ENCODE data around the gene DVL2.
A peak's percentile ranks its signal among the peaks of the same experiment; 100 is the strongest.
"Not testable (repeated sequence)": the region's sequence is repeated elsewhere in the genome, so short reads cannot be mapped to it uniquely, and the experiment has no call there.

The DVL2 gene

DNA sequence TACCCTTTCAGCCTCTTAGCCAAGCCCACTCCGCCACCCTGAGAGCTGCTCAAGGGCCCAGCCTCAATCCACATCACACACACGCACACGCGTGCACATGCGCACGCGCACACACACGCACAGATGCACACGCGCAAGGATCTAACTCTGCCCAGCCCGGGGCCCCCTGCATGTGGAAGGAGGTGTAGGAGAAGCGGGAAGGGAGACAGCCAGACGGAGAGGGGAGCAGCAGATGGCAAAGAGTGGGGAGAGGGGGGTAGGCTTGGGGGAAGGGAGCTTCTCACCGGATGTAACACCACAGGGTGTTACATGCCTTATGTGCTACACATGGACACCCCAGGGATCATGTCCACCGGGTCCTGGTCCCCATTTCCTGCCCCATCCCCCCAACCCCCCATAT lies 30.0 kb downstream of the DVL2 start:
- DNase-seq = peak in 2 of 51 donors; percentile 52 to 53

DNA sequence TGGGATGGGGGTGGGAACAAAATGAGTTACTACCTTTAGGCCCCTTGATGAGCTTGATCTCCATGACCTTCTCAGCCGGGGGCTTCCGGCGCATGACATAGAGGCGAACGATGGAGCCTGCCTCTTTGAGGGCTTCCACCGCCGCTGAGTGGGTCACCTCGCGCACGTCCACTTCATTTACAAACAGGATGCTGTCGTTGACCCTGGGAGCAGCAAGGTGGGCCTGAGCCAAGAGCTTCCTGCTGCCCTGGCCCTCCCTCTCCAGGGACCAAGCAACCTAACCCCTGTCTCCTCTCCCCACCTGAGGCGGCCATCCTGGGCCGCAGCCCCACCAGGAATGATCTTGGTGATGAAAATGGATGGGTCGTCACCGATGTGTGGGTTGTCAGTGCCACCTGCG lies 30.9 kb downstream of the DVL2 start:
- DNase-seq = no peak

DNA sequence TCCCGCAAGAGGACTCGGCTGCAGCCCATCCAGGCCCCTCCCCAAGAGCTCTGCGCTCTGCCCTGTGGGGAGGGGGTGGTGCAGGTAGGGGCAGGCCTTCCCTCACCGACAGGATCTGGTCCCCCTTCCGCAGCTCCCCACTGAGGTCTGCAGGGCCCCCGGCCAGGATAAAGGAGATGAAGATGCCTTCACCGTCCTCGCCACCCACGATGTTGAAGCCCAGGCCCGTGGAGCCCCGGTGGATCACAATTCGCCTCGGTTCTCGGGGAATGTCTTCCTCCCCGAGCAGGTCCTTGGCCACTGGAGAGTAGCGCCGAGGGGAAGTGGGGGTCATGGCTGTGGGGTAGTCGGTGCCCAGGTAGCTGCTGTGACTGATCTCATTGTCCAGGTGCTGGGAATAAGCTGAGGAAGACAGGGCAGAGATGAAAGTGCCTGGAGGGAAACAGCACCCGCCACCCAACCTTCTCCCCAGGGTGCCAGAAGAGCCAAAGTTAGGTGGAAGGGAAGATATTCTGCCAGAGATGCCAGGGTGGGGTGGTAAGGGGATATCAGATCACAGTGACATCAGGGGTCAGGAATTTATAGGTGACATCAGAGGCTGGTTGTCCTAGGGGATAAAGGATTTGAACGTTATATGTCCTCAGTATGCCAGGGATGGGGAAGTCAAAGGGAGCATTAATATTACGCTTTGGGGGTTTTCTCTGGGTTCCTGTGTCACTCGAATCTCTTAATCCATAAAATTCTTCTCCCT lies 37.5 kb downstream of the DVL2 start:
- no peak for DNase-seq

DNA sequence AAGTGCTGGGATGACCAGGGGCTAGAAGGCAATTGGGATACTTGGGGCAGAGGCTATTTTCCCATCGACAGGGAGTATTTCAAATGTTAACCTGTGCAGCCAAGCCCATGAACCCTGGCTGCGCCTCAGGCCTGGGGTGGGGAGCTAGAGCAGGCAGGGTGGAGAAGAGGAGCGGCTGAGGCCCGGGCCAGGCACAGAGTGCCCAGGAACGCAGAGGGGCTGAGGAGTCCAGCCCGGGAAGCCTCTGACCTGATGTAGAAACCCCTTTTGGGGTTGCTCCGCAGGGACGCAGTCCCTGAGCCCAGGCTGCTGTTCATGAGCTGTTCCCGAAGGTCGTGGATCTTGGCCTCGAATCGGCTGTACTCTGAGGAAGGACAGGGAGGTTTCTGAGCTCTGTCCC lies 38.3 kb downstream of the DVL2 start:
- DNase-seq = no peak

DNA sequence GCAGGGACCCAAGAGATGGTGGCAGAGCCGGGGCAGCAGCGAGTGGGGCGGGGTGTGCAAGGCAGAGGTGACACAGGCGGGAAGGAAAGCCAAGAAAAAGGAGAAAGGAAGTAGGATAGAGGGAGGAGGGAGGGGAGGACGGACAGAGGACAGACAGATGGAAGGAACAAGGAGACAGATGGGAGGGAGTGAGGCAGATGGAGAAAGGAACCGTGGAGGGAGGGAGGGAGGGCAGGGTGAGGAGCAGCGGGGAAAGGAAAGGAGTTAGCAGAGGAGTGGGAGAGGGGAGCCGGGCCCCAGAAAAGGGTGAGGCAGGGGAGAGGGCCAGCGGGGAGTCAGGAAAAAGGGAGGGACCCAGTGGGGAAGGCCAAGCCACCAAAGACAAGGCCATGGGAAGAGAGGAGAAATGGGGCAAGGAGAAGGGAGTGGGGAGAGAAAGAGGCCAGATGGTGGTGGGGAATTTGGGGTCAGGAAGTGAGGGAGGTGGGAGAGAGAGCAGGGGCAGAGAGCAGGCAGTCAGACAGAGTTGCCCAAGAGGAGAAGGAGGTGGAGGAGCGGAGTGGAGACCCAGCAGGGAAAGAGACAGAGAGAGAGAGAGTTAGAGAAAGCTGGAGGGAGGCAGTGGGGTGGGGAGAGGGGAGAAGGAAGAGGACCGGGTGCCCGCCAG lies 41.9 kb downstream of the DVL2 start:
- DNase-seq = no peak

DNA sequence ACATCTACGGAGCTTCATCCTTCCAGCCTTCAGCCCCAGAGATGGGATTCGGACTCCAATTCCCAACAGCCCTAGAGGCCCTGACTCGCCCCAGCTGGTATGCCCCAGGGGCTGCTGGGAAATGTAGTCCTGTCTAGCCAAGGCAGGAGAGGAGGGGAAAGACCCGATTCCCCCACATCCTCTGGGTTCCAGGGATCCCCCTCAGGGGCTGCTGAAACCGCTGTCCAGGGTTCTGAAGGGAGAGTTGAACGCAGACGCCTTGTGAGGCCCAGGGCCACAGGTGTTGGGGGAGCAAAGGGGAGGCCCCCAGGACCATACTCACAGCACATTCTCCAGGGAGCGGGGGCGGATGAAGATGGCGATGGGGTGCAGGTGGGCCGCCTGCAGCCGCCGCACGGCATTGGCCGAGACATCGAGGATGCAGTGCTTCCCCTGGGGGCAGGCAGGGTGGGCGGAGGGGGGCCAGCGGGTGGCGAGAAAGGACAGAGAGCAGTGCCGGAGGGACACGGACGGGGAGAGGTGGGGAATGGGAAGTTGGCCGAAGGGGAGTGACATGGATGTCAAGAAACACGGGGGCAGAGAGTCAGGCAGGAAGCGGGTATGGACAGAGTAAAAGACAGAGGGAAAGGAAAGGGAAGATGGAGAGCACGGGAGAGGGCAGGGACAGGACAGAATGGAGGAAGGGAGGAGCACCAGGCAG lies 42.6 kb downstream of the DVL2 start:
- peak in 26 of 51 donors; percentile 3 to 61 (median 20) for DNase-seq

DNA sequence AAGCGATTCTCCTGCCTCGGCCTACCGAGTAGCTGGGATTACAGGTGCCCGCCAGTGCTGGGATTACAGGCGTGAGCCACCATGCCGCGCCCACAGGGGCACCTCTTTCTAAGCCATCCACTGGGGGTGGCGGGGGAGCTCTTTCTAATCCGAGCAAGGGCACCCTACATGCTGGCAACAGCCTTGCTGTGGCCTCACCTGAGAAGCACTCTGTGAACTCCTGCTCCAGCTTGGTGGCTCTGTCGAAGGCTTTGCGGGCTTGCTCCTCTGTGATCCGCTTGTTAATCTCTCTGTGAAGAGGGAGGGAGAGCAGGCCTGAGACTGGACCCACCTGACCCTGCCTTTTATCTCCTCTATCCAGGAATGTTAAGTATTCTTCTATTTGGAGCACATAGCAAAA lies 43.2 kb downstream of the DVL2 start:
- no peak for DNase-seq

DNA sequence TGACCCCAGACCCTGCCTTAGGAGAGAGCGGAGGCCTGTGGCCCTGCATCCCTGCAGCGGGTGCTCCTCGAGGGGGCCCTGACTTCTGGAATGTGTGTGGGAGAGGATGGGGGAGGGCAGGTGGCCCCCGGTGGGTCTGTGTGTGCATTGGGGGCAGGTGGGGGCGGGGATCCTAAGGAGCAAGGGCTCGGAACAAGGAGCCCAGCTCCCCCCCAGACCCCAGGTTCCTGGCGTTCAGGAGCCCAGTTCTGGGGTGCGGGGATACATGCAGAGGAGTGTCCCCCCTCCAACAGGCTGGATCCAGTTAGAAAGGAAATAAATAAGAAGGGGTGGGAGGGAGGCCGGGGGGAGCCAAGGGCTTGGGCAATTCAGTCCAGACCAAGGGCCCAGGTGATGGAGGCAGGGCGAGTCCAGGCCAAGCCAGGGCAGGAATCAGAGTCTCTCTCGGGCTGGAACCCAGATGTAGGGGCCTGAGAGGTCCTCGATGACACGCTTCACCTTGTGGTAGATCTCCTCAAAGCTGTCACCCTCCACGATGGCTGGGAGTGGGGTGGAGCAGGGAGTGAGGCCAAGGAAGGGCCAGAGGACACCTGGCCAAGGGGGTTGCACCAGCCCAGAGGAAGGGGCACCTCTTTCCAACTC lies 43.9 kb downstream of the DVL2 start:
- no peak for DNase-seq

DNA sequence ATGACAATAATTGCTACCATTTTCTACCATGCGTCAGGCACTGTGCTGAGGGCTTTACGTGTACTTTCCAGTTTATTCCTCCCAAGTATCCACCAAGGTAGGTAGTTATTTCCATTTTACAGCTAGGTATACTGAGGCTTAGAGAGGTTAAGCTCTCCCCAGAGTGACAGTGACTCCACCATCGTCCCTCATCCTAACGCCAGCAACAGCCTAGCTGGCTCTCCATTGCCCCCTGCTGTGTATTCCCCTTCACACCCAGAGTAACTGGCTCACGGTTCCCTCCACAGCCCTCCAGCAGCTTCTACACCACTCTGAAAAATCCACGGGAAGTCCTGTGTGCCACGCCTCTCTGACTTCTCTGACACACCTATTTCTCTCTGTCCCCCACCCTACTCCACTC lies 48.1 kb downstream of the DVL2 start:
- no peak for DNase-seq

DNA sequence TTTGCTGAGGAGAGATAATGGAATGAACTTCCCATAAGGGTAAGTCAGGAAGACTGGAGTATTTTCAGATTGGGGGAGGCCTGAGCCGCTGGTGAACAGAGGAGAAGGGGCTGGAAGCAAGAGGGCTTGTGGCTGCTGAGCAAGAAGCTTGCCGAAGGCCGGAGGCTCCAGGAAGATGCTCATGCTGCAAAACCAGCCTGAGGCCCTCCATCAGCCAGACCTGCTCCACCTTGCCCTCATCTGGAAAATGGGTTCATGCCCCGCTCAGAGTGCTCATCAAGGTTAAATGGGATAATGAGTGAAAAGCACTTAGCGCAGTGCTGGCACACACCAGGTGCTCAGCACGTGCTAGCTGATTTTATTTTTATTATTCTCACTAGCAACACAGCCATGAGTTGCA lies 49.7 kb downstream of the DVL2 start:
- no peak for DNase-seq

DNA sequence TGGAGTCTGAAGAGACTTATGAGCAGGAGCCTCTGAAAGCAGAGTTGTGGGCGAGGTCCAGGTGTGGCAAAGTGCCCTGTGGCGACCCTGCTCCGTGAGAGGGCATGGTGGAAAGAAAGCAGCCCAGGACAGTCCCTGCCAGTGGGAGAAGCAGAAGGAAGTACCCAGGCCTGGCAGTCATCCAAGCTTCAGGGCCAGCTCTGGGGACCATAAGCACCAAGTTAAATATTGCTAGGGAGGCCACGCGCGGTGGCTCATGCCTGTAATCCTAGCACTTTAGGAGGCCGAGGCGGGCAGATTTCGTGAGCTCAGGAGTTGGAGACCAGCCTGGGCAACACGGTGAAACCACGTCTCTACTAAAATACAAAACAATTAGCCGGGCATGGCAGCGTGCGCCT lies 50.2 kb downstream of the DVL2 start:
- DNase-seq = peak in 9 of 51 donors; percentile 9 to 33 (median 25)

DNA sequence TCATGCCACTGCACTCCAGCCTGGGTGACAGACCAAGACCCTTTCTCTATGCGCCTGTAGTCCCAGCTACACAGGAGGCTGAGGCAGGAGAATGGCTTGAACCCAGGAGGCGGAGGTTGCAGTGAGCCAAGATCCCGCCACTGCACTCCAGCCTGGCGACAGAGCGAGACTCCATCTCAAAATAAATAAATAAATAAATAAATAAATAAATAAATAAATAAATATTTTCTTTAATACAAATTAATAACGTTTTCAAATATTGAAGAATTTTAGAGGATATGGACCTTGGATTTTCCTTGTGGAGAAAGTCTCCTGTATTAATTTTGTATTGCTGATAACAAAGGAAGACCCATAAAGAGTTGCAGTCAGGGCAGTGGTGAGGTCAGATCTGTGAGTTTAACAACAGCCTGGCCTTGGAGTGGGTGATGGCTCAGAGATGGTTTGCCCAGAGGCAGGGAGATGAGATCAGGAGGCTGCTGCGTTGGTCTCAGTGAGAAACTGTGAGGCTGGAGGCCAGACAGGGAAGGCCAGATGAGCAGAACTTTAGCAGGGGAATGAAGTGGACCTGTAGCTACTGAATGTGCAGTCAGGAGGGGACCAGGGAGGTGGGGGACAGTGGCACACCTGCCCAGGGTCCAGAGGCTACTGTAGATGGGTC lies 50.8 kb downstream of the DVL2 start:
- DNase-seq = no peak

DNA sequence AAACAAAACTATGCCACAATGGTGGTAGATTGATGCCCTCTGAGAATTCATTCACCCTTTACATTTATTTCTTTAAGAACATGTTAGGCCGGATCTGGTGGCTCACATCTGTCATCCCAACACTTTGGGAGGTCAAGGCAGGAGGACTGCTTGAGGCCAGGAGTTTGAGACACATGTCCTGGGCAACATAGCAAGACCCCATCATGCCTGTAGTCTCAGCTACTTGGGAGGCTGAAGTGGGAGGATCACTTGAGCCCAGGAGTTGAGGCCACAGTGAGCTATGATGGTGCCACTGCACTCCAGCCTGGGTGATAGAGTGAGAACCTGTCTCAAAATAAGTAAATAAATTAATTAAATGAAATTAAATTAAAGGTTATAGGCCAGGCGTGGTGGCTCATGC lies 52.2 kb downstream of the DVL2 start:
- DNase-seq = not testable (repeated sequence)

DNA sequence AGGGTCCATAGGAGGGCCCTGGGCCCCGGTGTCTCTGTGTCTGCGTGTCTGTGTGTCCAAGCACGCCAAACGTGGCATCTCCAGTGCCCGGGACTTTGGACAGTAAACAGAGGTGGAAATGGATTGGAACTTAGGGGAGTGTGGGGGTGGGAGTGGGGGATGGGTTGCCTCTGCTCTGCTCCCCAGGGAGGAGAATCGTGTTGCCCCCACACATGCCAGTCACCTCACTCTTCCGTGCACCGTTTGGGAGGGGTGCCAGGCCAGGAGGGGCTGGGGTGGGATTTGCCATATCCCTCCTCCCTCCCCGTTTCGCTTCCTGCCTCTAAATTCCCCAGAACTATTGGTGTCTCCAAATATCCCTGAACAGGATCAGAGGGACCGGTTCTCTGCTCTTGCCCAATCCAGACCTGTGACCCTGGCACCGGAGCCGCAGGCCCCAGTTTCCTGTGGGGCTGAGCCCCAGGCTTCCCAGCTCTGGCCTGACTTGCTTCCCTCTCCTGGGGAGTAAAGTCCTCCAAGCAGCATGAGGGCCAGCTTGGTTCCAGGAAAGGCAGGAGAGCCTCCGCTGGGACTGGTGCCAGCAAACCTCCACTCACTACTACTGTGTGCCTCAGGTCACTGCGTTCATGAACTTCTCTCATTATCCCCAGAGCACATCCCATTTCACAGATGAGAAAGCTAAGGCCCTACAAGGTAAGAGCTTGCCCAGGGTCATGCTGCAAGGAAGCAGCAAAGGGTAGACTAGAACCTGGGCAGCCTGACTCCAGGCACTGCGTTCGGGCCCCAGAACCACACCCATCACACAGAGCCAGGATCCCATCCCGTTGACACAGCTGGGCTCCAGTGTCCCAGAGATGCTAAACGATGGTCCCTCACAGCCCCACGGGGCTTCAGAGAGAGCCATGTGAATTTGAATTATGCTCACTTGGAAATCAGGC lies 54.7 kb downstream of the DVL2 start, which contains the start of gene ASGR1:
TSS of gene ASGR1 (minus strand) at position 54 of the 938 bp plus-strand sequence. CDS start 807 bp downstream, outside the sequence.
- DNase-seq = no peak

DNA sequence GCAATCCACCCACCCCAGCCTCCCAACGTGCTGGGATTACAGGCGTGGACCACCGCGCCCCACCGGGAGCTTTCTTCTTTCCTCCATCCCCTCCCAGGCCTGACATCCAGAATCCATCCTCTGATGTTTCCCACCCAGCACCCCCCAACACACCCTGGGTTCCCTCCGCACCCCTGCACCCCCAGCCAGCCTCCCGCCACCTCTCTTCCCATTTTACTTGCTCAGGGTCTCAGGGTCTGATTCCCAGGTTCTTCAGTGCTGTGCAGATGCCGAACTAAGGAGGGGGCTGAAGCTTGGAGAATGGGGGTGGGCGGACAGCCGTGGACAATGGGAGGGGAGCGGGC lies 55.4 kb downstream of the DVL2 start:
- DNase-seq = no peak

DNA sequence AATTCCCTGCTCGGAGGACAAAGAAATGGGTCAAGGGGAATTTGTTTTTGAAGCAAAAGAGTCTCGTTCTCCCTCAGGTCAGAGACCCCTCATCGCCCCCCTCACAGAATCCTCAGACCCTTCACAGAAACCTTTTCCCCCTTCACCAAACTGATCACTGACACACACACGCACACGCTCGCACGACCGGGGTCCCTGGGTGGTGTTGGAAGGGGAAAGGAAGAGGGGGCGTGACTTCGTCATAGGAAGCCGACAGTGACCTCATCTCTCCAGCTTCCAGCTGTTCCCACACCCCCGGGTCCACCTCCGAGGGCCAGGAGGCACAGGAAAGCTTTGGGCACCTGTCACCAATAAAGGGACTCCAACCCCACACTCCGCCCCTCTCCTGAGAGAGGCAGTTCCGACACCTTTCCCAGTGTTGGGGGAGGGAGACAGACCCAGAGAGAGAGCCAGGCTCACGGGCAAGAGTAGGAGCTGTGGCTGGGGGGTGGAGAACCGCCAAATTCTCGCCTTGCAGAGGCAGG lies 56.3 kb downstream of the DVL2 start:
- DNase-seq = peak in 4 of 51 donors; percentile 7 to 38 (median 8)

DNA sequence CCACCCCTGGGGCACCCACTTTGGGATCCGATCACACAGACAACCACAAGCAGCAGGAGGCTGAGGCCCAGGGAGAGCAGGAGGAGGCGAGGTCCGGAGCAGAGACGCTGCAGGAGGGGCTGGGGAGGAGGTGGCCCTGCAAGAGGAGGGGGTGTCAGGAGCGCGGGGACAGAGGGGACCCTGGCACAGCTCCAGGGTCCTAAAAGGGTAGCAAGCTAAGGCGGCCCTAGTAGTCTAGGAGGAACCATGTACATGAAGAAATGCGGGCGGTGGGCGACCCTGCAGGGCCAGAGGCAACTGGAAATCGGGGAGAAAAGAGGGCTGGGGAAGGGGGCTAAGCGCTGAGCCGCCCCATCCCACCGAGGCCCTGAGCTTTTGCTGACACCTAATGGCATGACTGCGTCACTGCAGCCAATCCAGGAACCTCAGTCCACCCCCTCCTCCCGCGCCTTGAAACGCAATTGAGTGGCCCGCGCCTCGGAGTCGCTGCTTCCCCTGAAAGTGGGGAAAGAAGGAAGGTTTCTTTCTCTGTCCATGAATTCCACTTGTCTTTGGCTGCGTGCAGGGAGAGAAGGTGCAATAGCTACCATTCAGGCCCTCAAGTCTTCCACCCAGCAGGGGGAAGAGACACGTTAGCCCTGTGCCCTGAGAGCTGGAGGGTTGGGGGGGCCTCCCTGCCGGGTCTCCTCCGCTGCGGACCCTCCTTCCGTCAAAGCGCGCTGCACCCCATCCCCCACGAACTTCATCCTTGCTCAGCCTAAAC lies 56.9 kb downstream of the DVL2 start:
- DNase-seq = peak in 42 of 51 donors; percentile 10 to 70 (median 45)

DNA sequence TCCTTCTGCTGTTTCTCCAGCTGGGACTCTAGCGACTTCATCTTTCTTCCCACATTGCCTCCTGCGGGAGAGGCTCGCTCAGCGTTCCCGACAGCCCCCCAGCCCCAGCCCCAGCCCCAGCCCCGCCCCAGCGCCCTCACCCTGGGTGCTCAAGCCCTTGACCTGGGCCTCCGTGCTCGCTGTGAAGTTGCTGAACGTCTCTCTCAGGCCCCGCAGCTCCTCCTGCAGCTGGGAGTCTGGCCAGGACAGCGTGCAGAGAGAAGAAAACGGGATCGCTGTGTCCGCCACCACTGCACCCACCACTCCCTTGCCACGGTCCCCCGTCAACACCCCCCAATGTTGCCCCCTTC lies 57.5 kb downstream of the DVL2 start:
- peak in 1 of 51 donors; percentile 32 for DNase-seq

DNA sequence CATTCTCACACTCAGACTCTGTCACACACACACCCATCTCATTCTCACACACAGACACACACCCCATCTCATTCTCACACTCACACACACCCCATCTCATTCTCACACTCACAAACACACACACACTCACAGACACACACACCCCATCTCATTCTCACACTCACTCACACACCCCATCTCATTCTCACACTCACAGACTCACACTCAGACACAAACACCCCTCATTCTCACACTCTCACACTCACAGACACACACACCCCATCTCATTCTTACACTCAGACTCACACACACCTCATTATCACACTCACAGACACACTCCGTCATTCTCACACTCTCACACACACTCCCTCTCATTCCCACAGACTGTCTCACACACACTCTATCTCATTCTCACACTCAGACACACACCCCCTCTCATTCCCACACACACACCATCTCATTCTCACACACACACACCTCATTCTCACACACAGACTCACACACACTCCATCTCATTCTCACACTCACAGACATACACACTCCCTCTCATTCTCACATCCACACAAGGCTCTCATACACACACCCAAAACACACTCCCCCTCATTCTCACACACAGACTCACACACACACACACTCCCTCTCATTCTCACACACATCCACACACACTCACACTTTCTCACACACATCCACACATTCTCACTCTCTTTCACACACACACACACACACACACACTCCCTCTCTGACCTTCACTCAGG lies 58.0 kb downstream of the DVL2 start:
- no peak for DNase-seq
